HepG2 (cell line): Measurements from ENCODE around the gene MYADML2. TPM values are rescaled to one million over a fixed set of nuclear protein-coding genes. Genes with fewer than 3 reads are reported as not detected.
A peak's percentile ranks its signal among the peaks of the same experiment; 100 is the strongest.

Source experiments
- ATAC-seq: fragments of 200-7000 bp; cut with Tn5 transposase; 3 replicates; pipeline ENCODE4 v1.9.1; 2020; ENCODE audit warnings: mild to moderate bottlenecking, moderate library complexity
- BruUV-seq: library from RNA; stranded (reverse); fragments of 400-500 nt; replicated peaks from 2 replicates; lab custom pipeline; 2021; lab: Mats Ljungman, UMichigan
- CTCF ChIA-PET: fragments of 300-600 bp; formaldehyde crosslinking; extraction: SDS; loops from one replicate; lab custom pipeline; 2021; ENCODE audit warnings: low total read pairs, inconsistent platforms, low intra/inter-chr PET ratio; lab: Yijun Ruan, JAX
- POLR2A ChIA-PET: fragments of 350-600 bp; sonication (Branson Sonifier 250); formaldehyde crosslinking; loops from one replicate; lab custom pipeline; 2020; ENCODE audit warnings: antibody characterized with exemption, inconsistent platforms; lab: Yijun Ruan, JAX
- DNase-seq: peaks from one replicate; pipeline ENCODE4 v3.0.0-alpha.2; 2015; ENCODE audit warnings: low spot score
- FAIRE-seq: peaks from 3 replicates; lab custom pipeline; 2011; peaks lifted over from hg19 to GRCh38; lab: Jason Lieb, UNC
- H2AFZ ChIP-seq: one replicate; pipeline ENCODE4 v1.6.1; 2011; ENCODE audit warnings: low read length, inconsistent platforms
- H3K27ac ChIP-seq: fragments of 300-600 bp; 3 replicates; pipeline ENCODE4 v1.8.0; 2011; ENCODE audit warnings: mixed run types, mild to moderate bottlenecking, mixed read lengths, low read length, inconsistent platforms; ENCODE audit not compliant: insufficient read depth; ENCODE audit errors: extremely low read length
- H3K27me3 ChIP-seq, 2 experiments: fragments of 200-600 bp in 1 of 2; 2 replicates in 1 of 2; 3 replicates in 1 of 2; pipeline versions ENCODE4 v1.6.0 to v1.8.0; 2011; ENCODE audit warnings: low read length in 2 of 2, mild to moderate bottlenecking in 2 of 2, moderate library complexity in 2 of 2, inconsistent platforms in 1 of 2; ENCODE audit not compliant: insufficient read depth in 2 of 2, control insufficient read depth in 1 of 2
- H3K36me3 ChIP-seq, 2 experiments: fragments of 200-600 bp in 1 of 2; replicated peaks in 1 of 2; 2 replicates in 1 of 2; 3 replicates in 1 of 2; pipeline versions ENCODE4 v1.5.1 to v1.8.0; 2011; ENCODE audit warnings: low read length in 2 of 2, inconsistent platforms in 1 of 2; ENCODE audit not compliant: insufficient read depth in 2 of 2, control insufficient read depth in 1 of 2
- H3K4me1 ChIP-seq: 2 replicates; pipeline ENCODE4 v1.5.1; 2012; ENCODE audit warnings: low read length, inconsistent platforms; ENCODE audit not compliant: insufficient read depth
- H3K4me2 ChIP-seq: 2 replicates; pipeline ENCODE4 v1.6.0; 2011; ENCODE audit warnings: low read depth, low read length, inconsistent platforms
- H3K4me3 ChIP-seq, 3 experiments: fragments of 200-600 bp in 1 of 3; sonication (generic), shearing (Covaris generic) in 1 of 3; replicated peaks in 1 of 3; 2 replicates each; pipeline ENCODE4 v1.5.1; 2011 to 2016; ENCODE audit warnings: low read length in 3 of 3, inconsistent platforms in 2 of 3, low read depth in 2 of 3, mild to moderate bottlenecking in 2 of 3, control low read depth in 1 of 3, mixed read lengths in 1 of 3; ENCODE audit not compliant: insufficient read depth in 1 of 3
- H3K79me2 ChIP-seq: one replicate; pipeline ENCODE4 v1.6.1; 2011; ENCODE audit warnings: low read length, inconsistent platforms; ENCODE audit not compliant: insufficient read depth
- H3K9ac ChIP-seq: 2 replicates; pipeline ENCODE4 v1.6.0; 2011; ENCODE audit warnings: mild to moderate bottlenecking, low read depth, low read length, inconsistent platforms; ENCODE audit not compliant: insufficient read depth
- H3K9me3 ChIP-seq: 2 replicates; pipeline ENCODE4 v1.5.1; 2012; ENCODE audit warnings: mild to moderate bottlenecking, low read length
- H4K20me1 ChIP-seq: 2 replicates; pipeline ENCODE4 v1.6.0; 2011; ENCODE audit warnings: inconsistent platforms, mild to moderate bottlenecking, low read length, moderate library complexity; ENCODE audit not compliant: insufficient read depth
- CHCHD3 ChIP-seq: sonication (generic); formaldehyde crosslinking; IDR thresholded peaks from 2 replicates; pipeline ENCODE4 v1.8.0; 2022; ENCODE audit warnings: mild to moderate bottlenecking, missing genetic modification reagents, moderate library complexity
- FOXC1 ChIP-seq: sonication (generic); formaldehyde crosslinking; IDR thresholded peaks from 2 replicates; pipeline ENCODE4 v1.8.0; 2022; ENCODE audit warnings: mild to moderate bottlenecking, missing genetic modification reagents, borderline replicate concordance
- NR2C2 ChIP-seq: sonication (generic); formaldehyde crosslinking; IDR thresholded peaks from 2 replicates; pipeline ENCODE4 v1.4.0; 2020; ENCODE audit warnings: missing genetic modification reagents, mild to moderate bottlenecking, moderate library complexity, borderline replicate concordance
- PAXIP1 ChIP-seq: sonication (generic); formaldehyde crosslinking; conservative IDR thresholded peaks from 2 replicates; pipeline ENCODE4 v1.4.0; 2020; ENCODE audit warnings: mild to moderate bottlenecking, missing genetic modification reagents, moderate library complexity
- SMAD9 ChIP-seq: sonication (generic); formaldehyde crosslinking; IDR thresholded peaks from 2 replicates; pipeline ENCODE4 v1.5.1; 2020; ENCODE audit warnings: mild to moderate bottlenecking, missing genetic modification reagents
- SNAPC4 ChIP-seq: sonication (generic); formaldehyde crosslinking; IDR thresholded peaks from 2 replicates; pipeline ENCODE4 v1.4.0; 2020; ENCODE audit warnings: mild to moderate bottlenecking, missing genetic modification reagents
- ZFP91 ChIP-seq: sonication (generic); formaldehyde crosslinking; IDR thresholded peaks from 2 replicates; pipeline ENCODE4 v1.9.0; 2022; ENCODE audit warnings: missing genetic modification reagents, mild to moderate bottlenecking, borderline replicate concordance
- ZNF354B ChIP-seq: sonication (generic); formaldehyde crosslinking; IDR thresholded peaks from 2 replicates; pipeline ENCODE4 v1.8.0; 2022; ENCODE audit warnings: mild to moderate bottlenecking, missing genetic modification reagents
- ZNF414 ChIP-seq: sonication (generic); formaldehyde crosslinking; IDR thresholded peaks from 2 replicates; pipeline ENCODE4 v1.5.0; 2020; ENCODE audit warnings: missing genetic modification reagents
- ZNF501 ChIP-seq: sonication (generic); formaldehyde crosslinking; IDR thresholded peaks from 2 replicates; pipeline ENCODE4 v1.5.1; 2020; ENCODE audit warnings: mild to moderate bottlenecking, moderate library complexity, missing genetic modification reagents
- ZNF572 ChIP-seq: sonication (generic); formaldehyde crosslinking; IDR thresholded peaks from 2 replicates; pipeline ENCODE4 v1.5.1; 2020; ENCODE audit warnings: mild to moderate bottlenecking, missing genetic modification reagents
- ZNF607 ChIP-seq: sonication (generic); formaldehyde crosslinking; IDR thresholded peaks from 2 replicates; pipeline ENCODE4 v1.5.1; 2020; ENCODE audit warnings: missing genetic modification reagents, mild to moderate bottlenecking, borderline replicate concordance
- WGBS: methylation state at CpG from one replicate; pipeline ENCODE4 v1.1.6; 2017; ENCODE audit warnings: low lambda C conversion rate; 5-methylcytosine and 5-hydroxymethylcytosine counted together
- in situ Hi-C: cut with HindIII; loops from 2 replicates; pipeline ENCODE4 v1.10.0; 2017; ENCODE audit warnings: low pct_unique_long_range_greater_than_20kb; ENCODE audit not compliant: extremely low pct_ligation_motif_present
- intact Hi-C: fragments of 100-400 bp; cut with micrococcal nuclease; formaldehyde crosslinking; loops from one replicate; pipeline ENCODE4 v1.10.0; 2022; ENCODE audit not compliant: unreplicated experiment
- polyA plus RNA-seq, 8 experiments: library from polyadenylated mRNA; depleted of rRNA in 3 of 8; stranded (reverse) in 7 of 8; unstranded in 1 of 8; fragments of >200 nt; fragmentation: Illumina TruSeq in 4 of 8; extraction: Trizol in 4 of 8; gene quantifications; 2 replicates each; pipeline versions ENCODE4 v1.2.1 to v1.2.3, GENCODE V29; 2011 to 2016; ENCODE audit warnings: low read depth in 4 of 8, missing spikeins in 1 of 8, mixed read lengths in 1 of 8; ENCODE audit not compliant: insufficient read depth in 1 of 8
- total RNA-seq, 5 experiments: library from RNA; depleted of rRNA; stranded (reverse); fragments of >200 nt; fragmentation: Illumina TruSeq; extraction: Trizol; gene quantifications; 2 replicates each; pipeline ENCODE4 v1.2.3, GENCODE V29; 2016; ENCODE audit warnings: low read depth in 1 of 5

Gene MYADML2
- total and polyA plus RNA-seq, 2 of the 13 experiments (the other 11 are each of a cell fraction or from before 2014, with no cell fraction given): not detected

GRCh38 chr17:81968396-81968745 is 21.3 kb upstream of the MYADML2 start:
- intact Hi-C loops: no loop called here
- H3K9me3 ChIP-seq: peaks cover 6% of the 10 kb centered on the region
- H2AFZ ChIP-seq: no peak overlapping the region
- FAIRE-seq: no peak
- no peak for ATAC-seq
- H3K36me3 ChIP-seq: no peaks in the 10 kb centered on the region
- H3K27ac ChIP-seq: peak overlapping the region; percentile 75
- 80% methylated on average over 7 of the region's 7 CpGs for WGBS
- H3K79me2 ChIP-seq: peaks cover 6% of the 10 kb centered on the region
- H3K27me3 ChIP-seq: no peaks in the 10 kb centered on the region
- H4K20me1 ChIP-seq: no peaks in the 10 kb centered on the region
- peak overlapping the region in 1 of 3 experiments; percentile 74; a peak in 2 of 6 replicates for H3K4me3 ChIP-seq
- H3K9ac ChIP-seq: peak overlapping the region; percentile 64
- H3K4me1 ChIP-seq: peaks cover 64% of the 10 kb centered on the region
- ChIA-PET CTCF (no interaction called here), POLR2A (interaction anchor here (0.8 to 4.6 kb wide), 18 partner anchors 9 to 149 kb away, joined by 3 to 356 read pairs (median 9); partner anchors contain the start of genes ALYREF, ANAPC11, ASPSCR1 and CENPX)
- no TSS peak for BruUV-seq
- H3K4me2 ChIP-seq: peak overlapping the region; percentile 89
- in situ Hi-C loops: no loop called here
- no peak for DNase-seq
- TF ChIP-seq ZFP91 (CRISPR knock-in tag): 0 out of 2 replicates have a peak, but pooled peaks have one; percentile 0
- 0 out of 2 replicates have a peak, but pooled peaks have one; percentile 9 for TF ChIP-seq ZNF607
- TF ChIP-seq PAXIP1 (CRISPR knock-in tag): no peak
- peak; percentile 43; the same call in 1 of the 2 replicates for TF ChIP-seq ZNF354B
- TF ChIP-seq CHCHD3 (CRISPR knock-in tag): no peak
- TF ChIP-seq ZNF501: 0 out of 2 replicates have a peak, but pooled peaks have one; percentile 4
- TF ChIP-seq ZNF414 (CRISPR knock-in tag): 0 out of 2 replicates have a peak, but pooled peaks have one; percentile 66
- TF ChIP-seq SMAD9 (CRISPR knock-in tag): no peak
- peak; percentile 9; the same call in 1 of the 2 replicates for TF ChIP-seq ZNF572 (CRISPR knock-in tag)
- TF ChIP-seq SNAPC4 (CRISPR knock-in tag): no peak
- 0 out of 2 replicates have a peak, but pooled peaks have one; percentile 15 for TF ChIP-seq FOXC1 (CRISPR knock-in tag)
- TF ChIP-seq NR2C2 (CRISPR knock-in tag): no peak
